CD4-positive, alpha-beta T cell treated with Interleukin-2 at 100 ng/mL for 4 hours (primary cell): ENCODE results near the gene AJM1.

Experiments used
- DNase-seq: peaks from one replicate; pipeline ENCODE4 v3.0.0-alpha.2; 2020; ENCODE audit warnings: low spot score

The AJM1 gene

DNA sequence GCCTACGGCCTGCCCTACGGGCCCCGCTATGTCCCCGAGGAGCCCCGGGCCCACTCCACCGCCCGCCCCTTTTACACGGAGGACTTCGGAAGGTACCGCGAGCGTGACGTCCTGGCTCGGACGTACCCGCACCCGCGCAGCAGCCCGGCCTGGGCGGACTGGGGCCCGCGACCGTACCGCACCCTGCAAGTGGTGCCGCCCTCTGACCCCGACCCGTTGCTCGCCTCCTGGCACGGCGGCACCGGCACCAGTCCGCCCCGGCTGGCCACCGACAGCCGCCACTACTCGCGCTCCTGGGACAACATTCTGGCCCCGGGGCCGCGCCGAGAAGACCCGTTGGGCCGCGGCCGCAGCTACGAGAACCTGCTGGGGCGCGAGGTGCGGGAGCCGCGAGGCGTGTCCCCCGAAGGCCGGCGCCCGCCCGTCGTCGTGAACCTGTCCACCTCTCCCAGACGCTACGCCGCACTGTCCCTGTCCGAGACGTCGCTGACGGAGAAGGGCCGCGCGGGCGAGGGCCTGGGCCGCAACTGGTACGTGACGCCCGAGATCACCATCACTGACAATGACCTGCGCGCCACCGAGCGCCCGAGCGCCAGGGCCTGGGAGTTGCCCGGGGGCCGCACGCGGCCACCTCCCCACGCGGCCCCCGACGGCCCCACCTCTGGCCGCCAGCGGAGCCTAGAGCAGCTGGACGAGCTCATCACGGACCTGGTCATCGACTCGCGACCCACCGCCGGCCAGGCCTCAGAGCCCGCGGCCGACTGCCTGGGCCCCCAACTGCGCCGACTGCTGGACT, 3.4 kb downstream of the AJM1 start:
- DNase-seq = no peak

DNA sequence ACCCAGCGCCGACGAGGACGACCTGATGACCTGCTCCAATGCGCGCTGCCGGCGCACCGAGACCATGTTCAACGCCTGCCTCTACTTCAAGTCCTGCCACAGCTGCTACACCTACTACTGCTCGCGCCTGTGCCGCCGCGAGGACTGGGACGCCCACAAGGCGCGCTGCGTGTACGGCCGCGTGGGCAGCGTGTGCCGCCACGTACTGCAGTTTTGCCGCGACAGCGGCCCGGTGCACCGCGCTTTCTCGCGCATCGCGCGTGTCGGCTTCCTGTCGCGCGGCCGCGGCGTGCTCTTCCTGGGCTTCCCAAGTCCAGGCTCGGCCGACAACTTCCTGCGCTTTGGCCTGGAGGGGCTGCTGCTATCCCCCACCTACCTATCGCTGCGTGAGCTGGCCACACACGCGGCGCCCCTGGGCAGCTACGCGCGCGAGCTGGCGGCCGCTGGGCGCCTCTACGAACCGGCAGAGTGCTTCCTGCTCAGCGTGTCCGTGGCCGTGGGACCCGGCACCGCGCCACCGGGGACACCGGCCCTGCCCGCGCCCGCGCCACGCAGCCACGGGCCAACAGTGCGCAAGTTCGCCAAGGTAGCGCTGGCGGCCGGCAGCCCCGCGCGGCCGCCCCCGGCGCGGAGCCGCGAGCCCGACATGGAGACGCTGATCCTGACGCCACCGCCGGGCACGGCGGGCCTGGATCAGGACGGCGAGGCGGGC, 4.3 kb downstream of the AJM1 start:
- no peak for DNase-seq

DNA sequence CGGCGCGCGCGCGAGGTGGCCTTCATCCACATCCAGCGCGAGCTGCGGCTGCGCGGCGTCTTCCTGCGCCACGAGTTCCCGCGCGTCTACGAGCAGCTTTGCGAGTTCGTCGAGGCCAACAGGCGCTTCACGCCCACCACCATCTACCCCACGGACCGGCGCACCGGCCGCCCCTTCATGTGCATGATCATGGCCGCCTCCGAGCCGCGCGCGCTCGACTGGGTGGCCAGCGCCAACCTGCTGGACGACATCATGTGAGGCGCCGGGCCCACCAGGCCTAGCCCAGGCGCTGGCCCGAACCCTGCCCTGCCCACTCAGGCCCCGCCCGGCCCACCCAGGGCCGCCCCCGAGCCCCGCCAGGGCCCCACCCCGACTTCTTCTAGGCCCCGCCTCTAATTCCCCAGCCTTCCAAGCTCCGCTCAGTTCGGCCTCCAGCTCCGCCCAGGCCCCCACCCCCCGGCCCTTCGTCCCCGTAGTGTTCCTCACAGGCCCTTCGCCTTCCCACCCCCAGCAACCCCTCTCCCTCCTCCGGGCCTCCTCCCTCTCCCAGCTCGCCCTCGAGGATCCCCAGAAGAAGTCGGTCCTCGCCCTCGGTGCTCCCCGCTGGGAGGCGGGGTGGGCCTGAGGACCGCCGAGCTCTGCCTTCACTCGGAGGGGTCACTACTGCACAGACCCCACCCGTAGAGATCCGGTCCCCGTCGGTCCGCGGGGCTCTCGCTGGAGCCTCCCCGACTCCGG, 5.0 kb downstream of the AJM1 start:
- DNase-seq = no peak

DNA sequence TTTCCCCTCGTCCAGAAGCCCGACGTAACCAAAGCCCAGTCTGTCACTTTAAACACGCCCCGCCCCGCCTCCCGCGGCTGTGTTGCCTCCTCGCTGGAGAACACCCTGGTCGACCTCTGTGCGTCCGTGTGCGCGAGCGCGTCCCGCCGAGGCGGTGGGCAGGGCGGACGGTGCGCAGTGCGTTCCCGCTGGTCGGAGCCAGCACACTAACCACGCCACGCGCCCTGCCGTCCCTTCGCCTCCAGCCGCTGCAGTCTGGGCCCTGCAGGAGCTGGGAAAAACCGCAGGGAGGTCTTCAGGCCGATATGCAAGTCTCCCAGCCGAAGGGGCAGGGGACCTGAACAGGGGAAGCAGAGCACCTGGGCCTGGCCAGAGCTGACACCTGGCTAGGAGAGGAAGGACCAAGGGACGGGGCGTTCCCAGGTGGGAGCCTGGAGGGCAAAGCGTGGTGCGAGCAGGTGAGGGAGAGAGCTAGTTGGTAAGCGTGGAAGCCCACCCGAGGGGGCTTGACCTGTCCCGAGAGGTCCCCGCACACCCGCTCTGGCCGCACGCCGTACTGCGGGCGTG, 5.6 kb downstream of the AJM1 start:
- DNase-seq = peak; percentile 74

DNA sequence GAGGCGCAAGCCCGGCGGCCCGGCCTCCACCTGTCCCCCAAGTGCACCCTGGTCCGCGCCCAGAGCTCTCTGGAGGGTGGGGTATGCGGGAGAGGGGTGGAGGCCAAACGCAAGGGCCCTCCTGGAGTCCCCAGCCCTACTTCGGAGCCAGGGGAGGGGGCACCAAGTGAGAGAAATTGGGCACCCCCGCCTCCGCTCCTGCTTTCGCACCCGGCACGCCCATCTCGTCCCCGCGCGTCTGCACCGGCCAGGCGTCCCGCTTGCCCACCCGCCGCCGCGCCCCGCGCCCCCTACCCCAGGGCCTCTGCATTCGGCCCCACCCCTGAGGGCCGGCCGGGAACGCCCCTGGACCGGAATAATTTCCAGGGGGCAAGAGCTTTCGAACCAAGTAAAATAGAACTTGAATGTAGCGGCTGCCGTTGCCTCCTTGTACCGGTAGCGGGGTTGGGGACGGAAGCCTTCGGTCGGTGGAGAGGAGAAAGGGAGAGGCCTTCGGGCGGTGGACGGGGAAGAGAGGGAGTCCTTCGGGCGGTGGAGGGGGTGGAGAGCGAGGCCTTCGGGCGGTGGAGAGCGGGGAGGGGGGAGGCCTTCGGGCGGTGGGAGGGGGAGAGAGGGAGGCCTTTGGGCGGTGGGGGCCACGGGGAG, 6.2 kb downstream of the AJM1 start:
- no peak for DNase-seq

DNA sequence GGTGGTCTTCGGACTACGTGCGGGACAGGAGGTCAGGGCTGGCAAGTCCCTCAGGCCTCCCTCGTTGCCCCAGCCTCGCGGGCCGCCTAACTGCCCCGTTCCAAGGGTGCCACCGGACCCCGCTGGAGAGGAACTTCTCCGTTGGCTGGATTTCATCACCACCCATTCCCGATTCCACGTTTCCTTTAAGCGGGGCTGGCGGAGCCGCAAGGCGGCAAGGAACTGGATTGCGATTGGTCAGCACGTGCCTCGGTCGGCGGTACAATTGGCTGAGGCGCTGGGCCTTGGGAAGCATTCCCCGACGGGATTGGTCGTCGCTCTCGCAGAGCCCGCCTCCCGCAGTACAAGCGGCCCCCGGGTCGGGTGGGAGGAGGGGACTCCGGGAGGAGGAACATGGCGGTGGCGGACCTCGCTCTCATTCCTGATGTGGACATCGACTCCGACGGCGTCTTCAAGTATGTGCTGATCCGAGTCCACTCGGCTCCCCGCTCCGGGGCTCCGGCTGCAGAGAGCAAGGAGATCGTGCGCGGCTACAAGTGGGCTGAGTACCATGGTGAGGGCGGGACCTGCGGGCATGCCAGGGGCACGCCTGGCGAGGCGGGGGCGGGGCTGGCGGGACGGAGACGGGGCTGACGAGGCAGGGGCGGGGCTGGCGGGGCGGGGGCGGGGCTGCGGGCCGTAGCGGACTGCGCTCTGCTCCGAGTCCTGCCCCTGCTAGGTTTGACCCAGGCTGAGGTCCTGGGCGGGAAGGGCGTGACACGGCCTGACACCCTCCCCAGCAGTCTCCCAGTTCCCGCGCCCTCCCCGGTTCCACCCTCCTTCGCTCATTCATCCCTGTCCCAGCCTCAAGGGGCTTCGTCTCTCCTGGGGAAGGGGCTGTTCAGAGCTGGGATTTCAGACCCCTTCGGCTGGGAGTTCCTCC, 7.0 kb downstream of the AJM1 start, which contains the start of gene PHPT1:
PHPT1 (plus strand) TSS at position 372 of the 922 bp plus-strand sequence; CDS start at position 394, 22 bp downstream.
- DNase-seq = peak; percentile 98

DNA sequence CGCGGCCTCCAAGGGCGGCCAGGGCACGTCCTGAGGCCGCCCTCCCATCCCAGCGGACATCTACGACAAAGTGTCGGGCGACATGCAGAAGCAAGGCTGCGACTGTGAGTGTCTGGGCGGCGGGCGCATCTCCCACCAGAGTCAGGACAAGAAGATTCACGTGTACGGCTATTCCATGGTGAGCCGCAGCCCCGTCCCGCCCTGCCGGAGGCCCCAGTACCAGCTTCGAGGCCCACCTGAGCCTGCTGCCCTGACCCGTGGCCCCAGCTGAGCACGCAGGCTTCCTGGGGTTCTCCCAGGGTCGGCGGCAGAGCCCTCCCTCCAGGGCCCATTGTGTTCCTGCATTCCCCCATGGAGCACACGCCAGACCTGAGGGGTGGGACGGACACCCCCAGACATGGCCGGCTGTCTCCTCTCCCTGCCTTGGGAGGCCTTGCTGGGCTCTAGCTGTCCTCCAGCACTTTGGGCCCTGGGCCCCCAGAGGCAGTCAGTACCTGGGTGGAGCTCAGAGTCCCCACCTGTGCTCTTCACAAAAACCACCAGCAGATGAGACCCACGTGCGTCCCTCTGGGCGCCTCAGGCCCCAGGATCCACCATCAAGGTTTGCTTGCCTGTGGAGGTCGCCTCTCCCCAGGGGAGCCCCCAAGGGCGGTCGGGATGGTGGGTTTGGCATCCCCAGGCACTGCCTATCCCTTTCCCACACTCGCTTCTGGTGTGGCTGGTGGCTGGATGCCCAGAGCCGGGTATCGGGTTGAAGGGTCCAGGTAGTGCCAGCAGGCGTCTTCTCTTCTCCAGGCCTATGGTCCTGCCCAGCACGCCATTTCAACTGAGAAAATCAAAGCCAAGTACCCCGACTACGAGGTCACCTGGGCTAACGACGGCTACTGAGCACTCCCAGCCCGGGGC, 7.9 kb downstream of the AJM1 start:
- DNase-seq = no peak

DNA sequence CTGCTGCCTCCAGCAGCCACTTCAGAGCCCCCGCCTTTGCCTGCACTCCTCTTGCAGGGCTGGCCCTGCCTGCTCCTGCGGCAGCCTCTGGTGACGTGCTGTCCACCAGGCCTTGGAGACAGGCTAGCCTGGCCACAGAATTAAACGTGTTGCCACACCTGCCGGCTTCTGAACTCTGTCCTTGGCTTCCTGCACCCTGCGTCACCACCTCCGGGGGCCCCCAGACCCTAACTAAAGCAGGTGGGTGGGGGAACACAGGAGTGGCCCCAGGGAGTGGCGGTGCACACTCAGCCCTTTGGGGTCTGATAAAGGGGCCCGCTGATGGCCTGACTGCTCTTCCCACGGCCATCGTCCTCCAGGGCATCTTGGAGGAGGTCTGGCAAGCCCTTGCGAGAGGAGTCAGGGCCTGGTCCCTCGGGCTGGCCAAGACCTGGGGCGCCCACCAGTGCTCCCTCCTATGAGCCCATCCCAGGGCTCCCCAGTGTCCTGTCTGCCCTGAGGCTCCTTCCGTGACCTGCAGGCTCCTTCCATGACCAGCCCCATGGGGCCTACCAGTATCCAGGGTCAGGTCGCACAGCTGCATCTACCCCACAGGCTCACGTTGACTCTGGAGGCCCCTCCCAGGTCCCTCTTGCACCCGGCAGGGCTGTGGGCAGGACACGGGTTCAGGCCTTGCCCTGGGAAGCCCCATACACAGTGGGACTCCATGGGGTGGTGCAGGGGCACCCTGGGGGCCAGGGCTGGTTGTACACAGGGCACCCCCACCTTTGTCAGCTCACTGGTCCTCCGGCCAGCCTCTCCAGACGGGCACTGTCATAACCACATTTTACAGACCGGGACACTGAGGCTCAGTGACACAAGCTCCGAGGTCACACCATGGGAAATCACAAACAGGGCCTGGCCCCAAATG, 8.8 kb downstream of the AJM1 start:
- DNase-seq = no peak

DNA sequence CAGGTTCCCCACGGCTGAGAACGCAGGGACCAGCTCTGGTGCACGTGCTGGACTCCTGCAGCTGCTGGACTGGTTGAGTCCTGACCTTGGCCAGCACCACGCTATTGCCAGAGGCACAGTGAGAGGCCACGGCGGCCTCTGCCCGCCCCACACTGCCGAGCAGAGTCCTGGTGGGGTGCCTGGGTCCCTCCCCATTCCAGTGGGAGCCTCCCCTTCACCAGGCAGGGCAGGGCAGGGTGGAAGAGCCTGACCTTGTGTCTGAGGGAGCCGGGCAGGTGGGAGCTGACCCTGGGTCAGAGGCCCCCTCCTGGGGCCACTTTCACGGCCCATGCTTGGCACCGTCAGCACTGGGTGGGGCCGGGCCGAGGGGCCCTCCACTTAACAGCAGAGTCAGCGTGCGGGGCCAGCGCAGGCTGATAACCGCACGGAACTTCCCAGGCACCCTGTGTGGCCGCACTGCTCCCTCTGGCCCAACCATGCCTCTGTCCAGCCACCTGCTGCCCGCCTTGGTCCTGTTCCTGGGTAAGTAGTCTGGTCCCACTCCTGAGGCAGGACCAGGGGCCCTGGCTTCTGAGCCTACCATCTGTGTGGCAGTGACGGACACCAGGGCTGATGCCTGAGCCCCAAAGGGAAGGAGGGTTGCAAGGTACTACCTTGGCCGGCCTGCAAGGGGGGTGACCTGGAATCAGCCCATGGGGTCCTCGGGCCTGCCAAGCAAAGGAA, 9.8 kb downstream of the AJM1 start, which contains the start of gene MAMDC4:
MAMDC4 (plus strand) TSS at position 406 of the 723 bp plus-strand sequence; CDS start at position 477, 71 bp downstream.
- no peak for DNase-seq

DNA sequence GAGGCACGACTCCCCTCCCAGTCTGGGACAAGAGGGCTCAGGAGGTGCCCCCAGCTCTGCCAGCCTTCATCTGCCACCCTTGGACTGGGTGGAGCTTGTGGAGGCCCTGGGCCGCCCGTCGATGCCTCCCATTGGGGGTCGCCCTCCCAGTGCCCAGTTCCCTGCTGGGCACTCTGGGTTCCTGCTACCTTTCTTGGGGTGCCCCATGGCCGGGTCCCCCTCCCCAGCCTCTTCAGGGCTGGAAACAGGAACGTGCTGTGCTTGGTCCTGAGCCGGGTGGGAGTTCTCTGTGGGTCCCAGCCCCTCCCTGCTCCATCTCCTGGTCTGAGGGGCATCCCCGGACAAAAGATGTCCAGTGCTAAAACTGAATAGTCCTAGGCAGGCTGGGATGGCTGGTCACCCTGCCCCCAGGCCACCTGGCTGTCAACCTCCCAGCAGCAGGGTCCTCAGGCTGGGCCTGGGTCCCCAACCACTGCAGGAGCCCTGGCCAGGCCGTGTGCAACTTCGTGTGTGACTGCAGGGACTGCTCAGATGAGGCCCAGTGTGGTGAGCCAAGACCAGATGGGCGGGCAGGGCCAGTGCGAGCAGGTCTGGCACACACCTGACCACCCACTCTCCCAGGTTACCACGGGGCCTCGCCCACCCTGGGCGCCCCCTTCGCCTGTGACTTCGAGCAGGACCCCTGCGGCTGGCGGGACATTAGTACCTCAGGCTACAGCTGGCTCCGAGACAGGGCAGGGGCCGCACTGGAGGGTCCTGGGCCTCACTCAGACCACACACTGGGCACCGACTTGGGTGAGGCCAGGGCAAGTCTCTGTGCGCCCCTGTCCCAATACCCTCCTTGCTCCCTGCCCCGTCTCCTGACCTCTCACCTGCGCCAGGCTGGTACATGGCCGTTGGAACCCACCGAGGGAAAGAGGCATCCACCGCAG, 10.7 kb downstream of the AJM1 start:
- no peak for DNase-seq

DNA sequence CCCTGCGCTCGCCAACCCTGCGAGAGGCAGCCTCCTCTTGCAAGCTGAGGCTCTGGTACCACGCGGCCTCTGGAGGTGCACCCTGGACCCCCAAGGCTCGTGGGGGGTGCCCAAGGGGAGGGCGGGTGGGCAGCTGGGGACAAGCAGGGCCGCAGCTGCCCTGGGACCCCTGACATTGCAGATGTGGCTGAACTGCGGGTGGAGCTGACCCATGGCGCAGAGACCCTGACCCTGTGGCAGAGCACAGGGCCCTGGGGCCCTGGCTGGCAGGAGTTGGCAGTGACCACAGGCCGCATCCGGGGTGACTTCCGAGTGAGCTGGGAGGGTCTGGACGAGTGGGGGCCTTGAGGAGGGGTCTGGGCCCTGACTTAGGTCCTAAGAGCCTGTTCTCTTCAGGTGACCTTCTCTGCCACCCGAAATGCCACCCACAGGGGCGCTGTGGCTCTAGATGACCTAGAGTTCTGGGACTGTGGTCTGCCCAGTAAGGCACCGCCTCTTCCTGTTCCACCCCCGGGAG, 11.4 kb downstream of the AJM1 start:
- DNase-seq = no peak

DNA sequence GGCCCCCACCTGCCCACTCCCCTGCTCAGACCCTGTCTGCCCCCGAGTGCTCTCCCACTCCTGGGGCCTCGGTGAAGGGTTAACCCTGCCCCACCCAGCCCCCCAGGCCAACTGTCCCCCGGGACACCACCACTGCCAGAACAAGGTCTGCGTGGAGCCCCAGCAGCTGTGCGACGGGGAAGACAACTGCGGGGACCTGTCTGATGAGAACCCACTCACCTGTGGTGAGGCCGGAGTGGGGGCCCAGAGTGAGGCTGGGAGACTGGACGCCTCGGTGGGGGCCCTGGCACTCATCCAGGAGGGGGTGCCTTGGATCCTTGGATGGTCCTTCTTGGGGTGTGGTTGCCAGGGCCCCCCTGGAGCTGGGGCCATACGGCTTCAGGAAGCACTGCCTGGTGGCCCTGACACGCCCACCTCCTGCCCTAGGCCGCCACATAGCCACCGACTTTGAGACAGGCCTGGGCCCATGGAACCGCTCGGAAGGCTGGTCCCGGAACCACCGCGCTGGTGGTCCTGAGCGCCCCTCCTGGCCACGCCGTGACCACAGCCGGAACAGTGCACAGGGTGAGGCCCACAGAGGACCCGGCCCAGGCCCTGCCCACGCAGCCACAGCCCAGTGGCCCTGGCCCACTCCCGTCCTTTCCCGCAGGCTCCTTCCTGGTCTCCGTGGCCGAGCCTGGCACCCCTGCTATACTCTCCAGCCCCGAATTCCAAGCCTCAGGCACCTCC, 12.0 kb downstream of the AJM1 start:
- DNase-seq = no peak

DNA sequence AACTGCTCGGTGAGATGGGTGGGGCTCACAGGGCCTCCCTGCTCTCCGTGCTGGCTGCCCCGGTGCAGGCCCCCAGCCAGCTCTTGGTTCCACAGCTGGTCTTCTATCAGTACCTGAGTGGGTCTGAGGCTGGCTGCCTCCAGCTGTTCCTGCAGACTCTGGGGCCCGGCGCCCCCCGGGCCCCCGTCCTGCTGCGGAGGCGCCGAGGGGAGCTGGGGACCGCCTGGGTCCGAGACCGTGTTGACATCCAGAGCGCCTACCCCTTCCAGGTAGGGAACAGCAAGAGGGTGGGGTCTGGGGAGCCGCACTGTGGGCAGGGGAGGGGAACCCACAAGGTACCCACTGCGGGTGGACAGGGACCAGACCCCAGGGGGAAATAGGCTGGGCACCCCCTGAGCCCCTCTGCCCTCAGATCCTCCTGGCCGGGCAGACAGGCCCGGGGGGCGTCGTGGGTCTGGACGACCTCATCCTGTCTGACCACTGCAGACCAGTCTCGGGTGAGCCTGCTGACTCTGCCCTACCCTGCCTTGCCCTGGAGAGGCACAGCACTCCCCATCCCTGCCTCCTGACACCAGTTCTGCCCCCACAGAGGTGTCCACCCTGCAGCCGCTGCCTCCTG, 12.7 kb downstream of the AJM1 start:
- DNase-seq = no peak

DNA sequence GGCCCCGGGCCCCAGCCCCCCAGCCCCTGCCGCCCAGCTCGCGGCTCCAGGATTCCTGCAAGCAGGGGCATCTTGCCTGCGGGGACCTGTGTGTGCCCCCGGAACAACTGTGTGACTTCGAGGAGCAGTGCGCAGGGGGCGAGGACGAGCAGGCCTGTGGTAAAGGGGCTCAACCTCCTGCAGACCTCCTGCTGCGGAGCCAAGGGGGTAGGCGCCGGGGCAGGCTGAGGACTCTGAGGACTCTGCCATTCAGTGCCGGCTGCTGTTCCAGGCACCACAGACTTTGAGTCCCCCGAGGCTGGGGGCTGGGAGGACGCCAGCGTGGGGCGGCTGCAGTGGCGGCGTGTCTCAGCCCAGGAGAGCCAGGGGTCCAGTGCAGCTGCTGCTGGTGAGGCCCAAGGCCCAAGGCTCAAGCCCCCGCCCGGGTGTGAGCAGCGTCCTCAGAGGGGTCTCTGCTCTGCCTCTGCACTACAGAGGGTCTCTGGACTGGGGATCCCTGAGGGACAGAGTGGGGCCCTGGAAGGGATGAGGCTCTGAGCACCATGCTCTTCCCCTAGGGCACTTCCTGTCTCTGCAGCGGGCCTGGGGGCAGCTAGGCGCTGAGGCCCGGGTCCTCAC, 13.3 kb downstream of the AJM1 start:
- no peak for DNase-seq

DNA sequence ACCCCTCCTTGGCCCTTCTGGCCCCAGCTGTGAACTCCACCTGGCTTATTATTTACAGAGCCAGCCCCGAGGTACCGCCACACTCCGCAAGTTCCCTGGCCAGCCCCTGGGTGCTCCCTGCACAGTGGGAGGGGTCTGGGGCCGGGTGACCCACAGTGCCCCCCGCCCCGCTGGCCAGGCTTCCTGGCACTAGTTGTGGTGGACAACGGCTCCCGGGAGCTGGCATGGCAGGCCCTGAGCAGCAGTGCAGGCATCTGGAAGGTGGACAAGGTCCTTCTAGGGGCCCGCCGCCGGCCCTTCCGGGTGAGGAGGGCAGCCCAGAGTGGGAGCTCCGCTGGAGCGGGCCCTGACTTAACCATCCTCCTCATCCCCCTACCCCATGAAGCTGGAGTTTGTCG, 13.8 kb downstream of the AJM1 start:
- DNase-seq = no peak
